Heart left ventricle (tissue), 16 donors: ENCODE data around the gene PCED1B. TPM values are rescaled to one million over a fixed set of nuclear protein-coding genes. Genes with fewer than 3 reads are reported as not detected.

Source experiments
- ATAC-seq, 4 donors: fragments of 200-7000 bp; cut with Tn5 transposase; one replicate each; pipeline ENCODE4 v1.9.1; 2020 to 2022; ENCODE audit warnings: moderate library complexity in 4 of 4, mild to moderate bottlenecking in 3 of 4, moderate number of reproducible peaks in 1 of 4
- DNase-seq, 5 donors: peaks; one replicate each; pipeline ENCODE4 v3.0.0-alpha.2; 2020
- H3K27ac ChIP-seq, 12 donors: fragments of 200-600 bp; sonication (generic) in 4 of 12; one replicate each; pipeline versions ENCODE4 v1.5.0 to v1.8.0; 2016 to 2022; ENCODE audit warnings: mild to moderate bottlenecking in 2 of 12
- H3K27me3 ChIP-seq, 9 donors: fragments of 200-600 bp; sonication (generic) in 2 of 9; one replicate each; pipeline versions ENCODE4 v1.5.1 to v1.8.0; 2016 to 2022; ENCODE audit warnings: mild to moderate bottlenecking in 3 of 9
- H3K36me3 ChIP-seq, 9 donors: fragments of 200-600 bp; sonication (generic) in 2 of 9; one replicate each; pipeline versions ENCODE4 v1.5.0 to v1.8.0; 2018 to 2022; ENCODE audit warnings: mild to moderate bottlenecking in 2 of 9
- H3K4me1 ChIP-seq, 12 donors: fragments of 200-600 bp; sonication (generic) in 4 of 12; one replicate each; pipeline versions ENCODE4 v1.5.0 to v1.8.0; 2016 to 2022; ENCODE audit warnings: mild to moderate bottlenecking in 3 of 12
- H3K4me3 ChIP-seq, 12 donors: fragments of 200-600 bp; sonication (generic) in 4 of 12; one replicate each; pipeline versions ENCODE4 v1.5.0 to v1.8.0; 2017 to 2022; ENCODE audit warnings: mild to moderate bottlenecking in 9 of 12, moderate library complexity in 4 of 12
- H3K9me3 ChIP-seq, 12 donors: fragments of 200-600 bp; sonication (generic) in 4 of 12; one replicate each; pipeline versions ENCODE4 v1.5.0 to v1.8.0; 2016 to 2022; ENCODE audit warnings: mild to moderate bottlenecking in 1 of 12
- CTCF ChIP-seq, 12 donors: fragments of 200-600 bp; sonication (generic) in 4 of 12; IDR thresholded peaks; one replicate each; pipeline versions ENCODE4 v1.5.0 to v1.8.0; 2018 to 2022; ENCODE audit warnings: antibody characterized with exemption in 12 of 12, mild to moderate bottlenecking in 5 of 12
- POLR2A ChIP-seq, 2 donors: fragments of 450-650 bp; IDR thresholded peaks; one replicate each; pipeline ENCODE4 v1.6.1; 2017; ENCODE audit warnings: antibody characterized with exemption in 2 of 2, mild to moderate bottlenecking in 2 of 2, moderate library complexity in 2 of 2
- WGBS, 4 donors: extraction: QIAGEN DNeasy Blood & Tissue Kit in 2 of 4; methylation state at CpG; one replicate each; pipeline versions ENCODE4 v1.1.5 to v1.1.7; 2013 to 2018; 5-methylcytosine and 5-hydroxymethylcytosine counted together
- intact Hi-C, 10 donors: fragments of 100-400 bp; cut with DNase I; formaldehyde crosslinking; loops; one replicate each; pipeline versions ENCODE4 v1.11.1 to v1.14.2; 2022
- polyA plus RNA-seq, 2 donors: library from polyadenylated mRNA; stranded (reverse); fragments of 200-250 nt; gene quantifications; one replicate each; pipeline ENCODE4 v1.2.3, GENCODE V29; 2013
- total RNA-seq, 9 donors: library from RNA; depleted of rRNA in 2 of 9; stranded (reverse); fragments of >200 nt in 2 of 9; fragmentation: NEBNext Ultra II Directional in 3 of 9; extraction: Animal tissue kit (Norgen Biotek cat#: 25700) in 3 of 9; gene quantifications; one replicate each; pipeline versions ENCODE4 v1.1.0 to v1.2.4, GENCODE V29; 2016 to 2023
- donor health status: ischemic (EF 13 %, LVEDD 7.1; RV severe dilation, severe dysfunction).
- donor health status: healthy with polysubstance abuse.
- donor health status: DM: no; HTN: yes; CAD: no.
- donor health status: DM: no; HTN: no; CAD: no.
- donor health status: ischemic (EF 25% LVEDD 6.9; RV normal size, moderate dysfunction).
- donor health status: ischemic (EF 25% LVEDD 5.7; RV mildly dilated, moderate dysfunction).
- donor health status: healthy.
- donor health status: DM: yes; HTN: yes; CAD: no.
- donor health status: ischemic (EF 35%, LVEDD 5.7; RV mildly dilated, moderate dysfunction).
- donor health status: nonischemic (EF 11% LVEDD 7.7; RV severe dilation, severe dysfunction).
- donor health status: DM: yes; HTN: yes; CAD: no.
- donor health status: PGD.
- donor health status: ischemic (EF 29% LVEDD 5.4; RV normal size, mild dysfunction).
- donor health status: nonischemic (EF 23%, LVEDD 6.1; RV moderate dilation, normal function).

The PCED1B gene
- total and polyA plus RNA-seq, 11 donors = 0.39 to 9.5 (median 0.72) TPM; not detected in 2

GRCh38 chr12:47207829-47208248 is 128.4 kb downstream of the PCED1B start:
- intact Hi-C loops = no loop called here
- WGBS, 4 donors = 69 to 80% (median 78%) methylated on average over 3 of the region's 3 CpGs
- TF ChIP-seq CTCF (IDR thresholded peaks at IDR 0.05) = no peak
- no peak for TF ChIP-seq POLR2A (IDR thresholded peaks at IDR 0.05)
- Histone ChIP-seq H3K4me3 (no peak overlapping the region), H3K9me3 (peaks cover 0 to 8% (median 0%) of the 10 kb centered on the region in 12 donors), H3K36me3 (peaks cover 0 to 11% (median 0%) of the 10 kb centered on the region in 9 donors), H3K4me1 (peaks cover 0 to 30% (median 0%) of the 10 kb centered on the region in 12 donors), H3K27ac (peak overlapping the region in 2 of 12 donors; percentile 30 to 77), H3K27me3 (no peaks in the 10 kb centered on the region)
- DNase-seq (no peak), ATAC-seq (no peak)

- Histone ChIP-seq H3K4me3 (no peak overlapping the region), H3K27me3 (no peaks in the 10 kb centered on the region), H3K4me1 (peaks cover 0 to 35% (median 0%) of the 10 kb centered on the region in 12 donors), H3K27ac (peak overlapping the region in 1 of 12 donors; percentile 77), H3K36me3 (peaks cover 0 to 11% (median 0%) of the 10 kb centered on the region in 9 donors), H3K9me3 (peaks cover 0 to 8% (median 0%) of the 10 kb centered on the region in 12 donors)
- DNase-seq (no peak), ATAC-seq (no peak)
- TF ChIP-seq POLR2A (IDR thresholded peaks at IDR 0.05) (no peak), CTCF (IDR thresholded peaks at IDR 0.05) (no peak)
- 90 to 98% (median 92%) methylated on average over 6 of the region's 6 CpGs for WGBS, 4 donors
- intact Hi-C loops = no loop called here
These were observed 129.6 kb downstream of the PCED1B start for GRCh38 chr12:47209014-47209413.

- ATAC-seq = no peak
- 96 to 98% (median 97%) methylated on average over 4 of the region's 4 CpGs for WGBS, 4 donors
- no peak for DNase-seq
These were observed 131.4 kb downstream of the PCED1B start for GRCh38 chr12:47210776-47211175.

GRCh38 chr12:47212701-47213039 is 133.2 kb downstream of the PCED1B start:
- Histone ChIP-seq H3K4me1 (peaks cover 0 to 21% (median 0%) of the 10 kb centered on the region in 12 donors), H3K36me3 (peaks cover 0 to 11% (median 0%) of the 10 kb centered on the region in 9 donors), H3K9me3 (no peaks in the 10 kb centered on the region), H3K27ac (peak overlapping the region in 1 of 12 donors; percentile 69), H3K27me3 (no peaks in the 10 kb centered on the region), H3K4me3 (peak overlapping the region in 1 of 12 donors; percentile 52)
- DNase-seq (no peak), ATAC-seq (no peak)
- TF ChIP-seq CTCF (IDR thresholded peaks at IDR 0.05) (no peak), POLR2A (IDR thresholded peaks at IDR 0.05) (no peak)
- intact Hi-C loops = no loop called here

More at GRCh38 chr12:47210776-47211175, 131.4 kb downstream of the PCED1B start:
- Histone ChIP-seq H3K9me3 (no peaks in the 10 kb centered on the region), H3K4me1 (peaks cover 0 to 39% (median 0%) of the 10 kb centered on the region in 12 donors), H3K36me3 (peaks cover 0 to 11% (median 0%) of the 10 kb centered on the region in 9 donors), H3K4me3 (no peak overlapping the region), H3K27ac (peak overlapping the region in 1 of 12 donors; percentile 13), H3K27me3 (no peaks in the 10 kb centered on the region)
- intact Hi-C loops = no loop called here
- TF ChIP-seq POLR2A (IDR thresholded peaks at IDR 0.05) = no peak
- TF ChIP-seq CTCF (IDR thresholded peaks at IDR 0.05) = no peak
